ENCODE results near the gene HDGFL2.

HDGFL2 gene

DNA sequence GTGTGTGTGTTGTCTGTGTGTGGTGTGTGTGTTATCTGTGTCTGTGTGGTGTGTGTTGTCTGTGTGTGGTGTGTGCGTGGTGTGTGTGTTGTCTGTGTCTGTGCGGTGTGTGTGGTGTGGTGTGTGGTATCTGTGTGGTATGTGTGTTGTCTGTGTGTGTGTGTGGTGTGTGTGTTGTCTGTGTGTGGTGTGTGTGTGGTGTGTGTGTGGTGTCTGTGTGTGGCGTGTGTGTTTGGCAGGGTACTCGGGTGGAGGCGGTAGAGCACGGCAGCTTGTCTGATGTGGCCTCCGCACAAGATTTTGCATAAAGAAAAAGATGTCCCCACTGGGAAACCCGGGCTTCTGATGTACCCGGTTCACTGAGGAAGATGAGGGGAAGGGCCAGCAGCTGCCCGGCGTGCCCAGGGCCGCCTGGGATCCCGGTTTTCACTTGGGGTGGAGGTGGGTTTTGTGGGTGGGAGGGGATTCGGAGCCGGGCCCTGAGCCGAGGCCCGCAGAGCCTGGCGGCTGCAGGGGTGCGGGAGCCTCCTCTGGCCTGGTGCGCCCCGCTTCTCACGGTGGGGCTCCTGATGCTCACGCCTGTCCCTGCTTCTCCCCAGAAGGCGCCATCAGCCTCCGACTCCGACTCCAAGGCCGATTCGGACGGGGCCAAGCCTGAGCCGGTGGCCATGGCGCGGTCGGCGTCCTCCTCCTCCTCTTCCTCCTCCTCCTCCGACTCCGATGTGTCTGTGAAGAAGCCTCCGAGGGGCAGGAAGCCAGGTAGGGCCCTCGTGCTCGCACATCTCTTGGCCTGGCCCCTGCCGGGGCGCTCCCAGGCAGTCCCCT is 21.2 kb downstream of the HDGFL2 start:
- H3K4me3 ChIP-seq (replicated peaks in 1 of 2; ENCODE audit: low read depth in 2 of 2, low read length in 2 of 2) = no peak overlapping the region
- no peak for DNase-seq (ENCODE audit: low read depth in 2 of 2)
- TF ChIP-seq, protein P1, sequence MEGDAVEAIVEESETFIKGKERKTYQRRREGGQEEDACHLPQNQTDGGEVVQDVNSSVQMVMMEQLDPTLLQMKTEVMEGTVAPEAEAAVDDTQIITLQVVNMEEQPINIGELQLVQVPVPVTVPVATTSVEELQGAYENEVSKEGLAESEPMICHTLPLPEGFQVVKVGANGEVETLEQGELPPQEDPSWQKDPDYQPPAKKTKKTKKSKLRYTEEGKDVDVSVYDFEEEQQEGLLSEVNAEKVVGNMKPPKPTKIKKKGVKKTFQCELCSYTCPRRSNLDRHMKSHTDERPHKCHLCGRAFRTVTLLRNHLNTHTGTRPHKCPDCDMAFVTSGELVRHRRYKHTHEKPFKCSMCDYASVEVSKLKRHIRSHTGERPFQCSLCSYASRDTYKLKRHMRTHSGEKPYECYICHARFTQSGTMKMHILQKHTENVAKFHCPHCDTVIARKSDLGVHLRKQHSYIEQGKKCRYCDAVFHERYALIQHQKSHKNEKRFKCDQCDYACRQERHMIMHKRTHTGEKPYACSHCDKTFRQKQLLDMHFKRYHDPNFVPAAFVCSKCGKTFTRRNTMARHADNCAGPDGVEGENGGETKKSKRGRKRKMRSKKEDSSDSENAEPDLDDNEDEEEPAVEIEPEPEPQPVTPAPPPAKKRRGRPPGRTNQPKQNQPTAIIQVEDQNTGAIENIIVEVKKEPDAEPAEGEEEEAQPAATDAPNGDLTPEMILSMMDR (IDR thresholded peaks at IDR 0.05; ENCODE audit: low read depth, low read length) = no peak

DNA sequence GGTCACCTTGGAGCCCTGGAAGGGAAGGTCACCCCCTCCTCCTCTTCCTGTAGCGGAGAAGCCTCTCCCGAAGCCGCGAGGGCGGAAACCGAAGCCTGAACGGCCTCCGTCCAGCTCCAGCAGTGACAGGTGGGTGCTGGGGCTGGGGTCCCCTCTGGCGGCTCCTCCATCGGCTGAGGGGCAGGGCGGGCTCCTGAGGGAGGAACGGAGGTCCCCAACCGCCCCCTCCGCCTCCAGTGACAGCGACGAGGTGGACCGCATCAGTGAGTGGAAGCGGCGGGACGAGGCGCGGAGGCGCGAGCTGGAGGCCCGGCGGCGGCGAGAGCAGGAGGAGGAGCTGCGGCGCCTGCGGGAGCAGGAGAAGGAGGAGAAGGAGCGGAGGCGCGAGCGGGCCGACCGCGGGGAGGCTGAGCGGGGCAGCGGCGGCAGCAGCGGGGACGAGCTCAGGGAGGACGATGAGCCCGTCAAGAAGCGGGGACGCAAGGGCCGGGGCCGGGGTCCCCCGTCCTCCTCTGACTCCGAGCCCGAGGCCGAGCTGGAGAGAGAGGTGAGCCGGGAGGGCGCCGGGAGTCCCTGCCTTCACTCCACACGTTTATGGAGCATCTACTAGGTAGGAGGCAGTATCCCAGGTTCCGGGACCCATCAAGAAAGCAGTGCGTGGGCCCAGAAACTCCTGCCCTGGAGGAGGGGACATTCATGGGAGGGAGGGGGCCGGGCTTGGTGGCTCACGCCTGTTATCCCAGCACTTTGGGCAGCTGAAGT is 22.0 kb downstream of the HDGFL2 start:
- H3K4me3 ChIP-seq (replicated peaks in 1 of 2; ENCODE audit: low read depth in 2 of 2, low read length in 2 of 2) = no peak overlapping the region
- TF ChIP-seq, protein P1 (IDR thresholded peaks at IDR 0.05; ENCODE audit: low read depth, low read length) = no peak
- DNase-seq (ENCODE audit: low read depth in 2 of 2) = no peak

DNA sequence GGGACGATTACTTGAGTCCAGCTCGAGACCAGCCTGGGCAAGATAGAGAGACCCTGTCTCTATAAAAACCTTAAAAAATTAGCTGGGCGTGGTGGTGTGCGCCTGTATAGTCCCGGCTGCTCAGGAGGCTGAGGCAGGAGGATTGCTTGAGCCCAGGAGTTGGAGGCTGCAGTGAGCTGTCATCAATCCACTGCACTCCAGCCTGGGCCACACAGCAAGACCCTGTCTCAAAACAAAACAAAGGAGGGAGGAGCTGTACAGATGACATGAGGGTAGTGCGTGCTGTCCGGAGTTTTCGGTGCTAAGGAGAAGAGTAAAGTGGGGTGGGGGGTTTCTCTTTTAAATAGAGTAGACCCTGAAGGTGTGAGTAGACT is 22.6 kb downstream of the HDGFL2 start:
- no peak for DNase-seq (ENCODE audit: low read depth in 2 of 2)
- TF ChIP-seq, protein P1 (IDR thresholded peaks at IDR 0.05; ENCODE audit: low read depth, low read length) = no peak
- no peak overlapping the region for H3K4me3 ChIP-seq (replicated peaks in 1 of 2; ENCODE audit: low read depth in 2 of 2, low read length in 2 of 2)

DNA sequence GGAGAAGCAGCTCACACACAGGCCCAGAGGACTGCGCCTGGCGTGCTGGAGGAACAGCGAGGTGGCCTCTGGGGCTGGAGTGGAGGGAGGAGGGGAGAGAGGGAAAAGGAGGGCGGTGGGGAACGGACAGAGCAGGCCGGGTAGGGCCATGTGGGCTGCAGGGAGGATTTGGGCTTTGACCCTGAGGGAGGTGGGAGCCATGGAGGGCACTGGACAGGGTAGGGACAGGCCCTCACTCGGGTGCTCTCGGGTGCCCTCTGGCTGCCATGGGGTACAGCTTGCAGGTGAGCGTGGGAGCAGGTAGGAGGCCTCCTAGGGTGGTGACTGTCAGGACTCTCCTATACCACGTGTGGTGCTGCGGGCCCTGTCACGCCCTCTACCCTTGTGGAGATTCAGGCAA is 23.4 kb downstream of the HDGFL2 start:
- TF ChIP-seq, protein P1 (IDR thresholded peaks at IDR 0.05; ENCODE audit: low read depth, low read length) = no peak
- DNase-seq (ENCODE audit: low read depth in 2 of 2) = no peak
- no peak overlapping the region for H3K4me3 ChIP-seq (replicated peaks in 1 of 2; ENCODE audit: low read depth in 2 of 2, low read length in 2 of 2)

DNA sequence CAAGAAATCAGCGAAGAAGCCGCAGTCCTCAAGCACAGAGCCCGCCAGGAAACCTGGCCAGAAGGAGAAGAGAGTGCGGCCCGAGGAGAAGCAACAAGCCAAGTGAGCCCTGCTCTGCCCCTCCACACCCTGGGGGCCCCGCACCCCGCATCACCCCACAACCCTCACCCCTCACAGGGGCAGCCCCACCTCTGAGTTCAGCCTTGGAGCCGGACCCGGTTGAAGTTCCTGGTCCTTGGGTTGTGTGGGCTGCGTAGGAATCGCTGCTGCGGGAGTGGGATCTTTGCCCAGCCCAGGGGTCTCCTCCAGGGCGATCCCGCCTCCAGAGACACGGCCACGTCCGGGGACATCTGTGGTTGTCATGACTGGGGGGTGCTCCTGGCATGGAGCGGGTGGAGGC is 24.2 kb downstream of the HDGFL2 start:
- TF ChIP-seq, protein P1 (IDR thresholded peaks at IDR 0.05; ENCODE audit: low read depth, low read length) = no peak
- no peak for DNase-seq (ENCODE audit: low read depth in 2 of 2)
- H3K4me3 ChIP-seq (replicated peaks in 1 of 2; ENCODE audit: low read depth in 2 of 2, low read length in 2 of 2) = no peak overlapping the region

DNA sequence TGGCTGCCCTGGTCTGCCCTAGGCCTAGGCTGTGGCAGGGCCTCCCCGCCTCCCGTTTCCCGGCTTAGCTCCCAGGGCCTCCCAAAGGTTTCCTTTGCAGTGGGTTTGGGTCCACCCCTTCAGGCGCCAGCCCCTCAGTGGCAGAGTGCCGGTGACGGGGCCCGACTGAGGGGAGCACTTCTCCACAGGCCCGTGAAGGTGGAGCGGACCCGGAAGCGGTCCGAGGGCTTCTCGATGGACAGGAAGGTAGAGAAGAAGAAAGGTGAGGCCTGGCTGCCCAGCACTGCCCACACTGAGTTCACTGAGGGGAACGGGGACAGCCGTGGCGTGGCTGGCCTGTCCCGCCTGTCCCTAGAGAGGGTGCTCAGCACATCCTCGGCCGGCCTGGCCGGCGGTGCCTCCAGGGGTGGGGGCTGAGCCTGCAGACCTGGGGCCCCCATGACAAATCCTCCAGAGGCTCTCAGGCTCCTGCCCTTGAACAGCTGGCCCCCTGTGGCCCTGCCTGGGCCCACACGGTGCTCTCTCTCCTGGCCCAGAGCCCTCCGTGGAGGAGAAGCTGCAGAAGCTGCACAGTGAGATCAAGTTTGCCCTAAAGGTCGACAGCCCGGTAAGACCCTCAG is 25.8 kb downstream of the HDGFL2 start:
- no peak for DNase-seq (ENCODE audit: low read depth in 2 of 2)
- H3K4me3 ChIP-seq (replicated peaks in 1 of 2; ENCODE audit: low read depth in 2 of 2, low read length in 2 of 2) = no peak overlapping the region
- TF ChIP-seq, protein P1 (IDR thresholded peaks at IDR 0.05; ENCODE audit: low read depth, low read length) = no peak
